T-cell (primary cell): ENCODE results near the gene SSUH2. TPM values are rescaled to one million over a fixed set of nuclear protein-coding genes. Genes with fewer than 3 reads are reported as not detected.

Source experiments
- ATAC-seq, 4 experiments: fragments of 200-7000 bp in 3 of 4; fragments of 150-1000 bp in 1 of 4; cut with Tn5 transposase; replicated peaks in 1 of 4; 1 replicate in 3 of 4; 2 replicates in 1 of 4; pipeline ENCODE4 v1.10.0; 2021; ENCODE audit warnings: moderate library complexity in 3 of 4, mild to moderate bottlenecking in 2 of 4, moderate number of reproducible peaks in 1 of 4
- CTCF ChIA-PET, 2 donors: fragments of 300-600 bp; sonication (Branson Sonifier 250); formaldehyde crosslinking; loops; one replicate each; lab custom pipeline; 2022; ENCODE audit warnings: antibody characterized with exemption in 2 of 2; lab: Charles Lee
- POLR2A ChIA-PET, 2 donors: fragments of 300-600 bp; sonication (Branson Sonifier 250); formaldehyde crosslinking; loops; one replicate each; lab custom pipeline; 2022; ENCODE audit warnings: antibody characterized with exemption in 2 of 2; lab: Charles Lee
- DNase-seq, 35 experiments: peaks; one replicate each; pipeline versions ENCODE4 v3.0.0 to v3.0.0-alpha.2; 2013 to 2023
- H3K27ac ChIP-seq: one replicate; pipeline ENCODE4 v1.5.1; 2013; ENCODE audit warnings: low read length
- H3K27me3 ChIP-seq, 2 experiments: replicated peaks in 1 of 2; 1 replicate in 1 of 2; 2 replicates in 1 of 2; pipeline versions ENCODE4 v1.6.1 to v1.7.0; 2013; ENCODE audit warnings: low read length in 1 of 2, mixed read lengths in 1 of 2; ENCODE audit not compliant: control insufficient read depth in 2 of 2, insufficient read depth in 2 of 2; ENCODE audit errors: extremely low read depth in 1 of 2
- H3K36me3 ChIP-seq, 2 donors: 1 replicate in 1 of 2; 2 replicates in 1 of 2; pipeline versions ENCODE4 v1.6.1 to v1.7.0; 2013; ENCODE audit warnings: low read length in 1 of 2; ENCODE audit not compliant: control insufficient read depth in 2 of 2, insufficient read depth in 1 of 2; ENCODE audit errors: extremely low read depth in 1 of 2
- H3K4me1 ChIP-seq, 2 experiments: 1 replicate in 1 of 2; 2 replicates in 1 of 2; pipeline versions ENCODE4 v1.6.1 to v1.7.0; 2013; ENCODE audit warnings: low read length in 2 of 2, mixed read lengths in 1 of 2; ENCODE audit not compliant: insufficient read depth in 2 of 2, control insufficient read depth in 1 of 2; ENCODE audit errors: extremely low read depth in 1 of 2
- H3K4me3 ChIP-seq, 2 donors: 1 replicate in 1 of 2; 2 replicates in 1 of 2; pipeline versions ENCODE4 v1.5.1 to v1.7.0; 2013; ENCODE audit warnings: mild to moderate bottlenecking in 2 of 2, low read length in 1 of 2, moderate library complexity in 1 of 2; ENCODE audit not compliant: control insufficient read depth in 1 of 2; ENCODE audit errors: extremely low read depth in 1 of 2
- H3K9me3 ChIP-seq: 2 replicates; pipeline ENCODE4 v1.7.0; 2013
- H3K27ac Mint-ChIP-seq, 2 donors: one replicate each; pipeline ENCODE4 v1.8.0; 2020 to 2021; ENCODE audit warnings: mild to moderate bottlenecking in 2 of 2, mixed read lengths in 2 of 2
- H3K27me3 Mint-ChIP-seq, 2 donors: one replicate each; pipeline ENCODE4 v1.8.0; 2021 to 2022; ENCODE audit warnings: mixed read lengths in 2 of 2
- H3K36me3 Mint-ChIP-seq: one replicate; pipeline ENCODE4 v1.8.0; 2021; ENCODE audit warnings: mixed read lengths
- H3K4me1 Mint-ChIP-seq, 3 donors: one replicate each; pipeline ENCODE4 v1.8.0; 2020 to 2022; ENCODE audit warnings: mixed read lengths in 3 of 3, mild to moderate bottlenecking in 1 of 3
- H3K4me3 Mint-ChIP-seq, 3 donors: one replicate each; pipeline ENCODE4 v1.8.0; 2020 to 2022; ENCODE audit warnings: mild to moderate bottlenecking in 3 of 3, mixed read lengths in 3 of 3, moderate library complexity in 3 of 3
- H3K9me3 Mint-ChIP-seq, 3 donors: one replicate each; pipeline ENCODE4 v1.8.0; 2020 to 2022; ENCODE audit warnings: mixed read lengths in 3 of 3
- WGBS: methylation state at CpG from one replicate; pipeline ENCODE4 v1.1.5; 2013; ENCODE audit warnings: missing lambda C conversion rate; ENCODE audit not compliant: insufficient coverage; 5-methylcytosine and 5-hydroxymethylcytosine counted together
- total RNA-seq, 35 experiments: library from RNA in 6 of 35; stranded (reverse) in 6 of 35; fragments of 120-200 nt in 1 of 35; gene quantifications; one replicate each; pipeline versions ENCODE4 v1.2.1 to v1.2.4 and lab custom pipeline; 2013 to 2026

Gene SSUH2
- total RNA-seq, 5 donors from 2014 or later (not counting 1 experiment from before 2014, with no cell fraction given) = 0.13 TPM; not detected in 4

GRCh38 chr3:8650583-8651416 is 6.2 kb upstream of the SSUH2 start:
- H3K4me1 ChIP-seq = no peaks in the 10 kb centered on the region
- H3K36me3 Mint-ChIP-seq = no peaks in the 10 kb centered on the region
- no peak overlapping the region for H3K27ac Mint-ChIP-seq
- H3K27me3 ChIP-seq = peaks cover 0 to 14% of the 10 kb centered on the region in 2 experiments
- no peak overlapping the region for H3K4me3 ChIP-seq
- H3K27ac ChIP-seq = no peak overlapping the region
- H3K4me1 Mint-ChIP-seq = no peaks in the 10 kb centered on the region
- H3K27me3 Mint-ChIP-seq = peaks cover 10 to 14% of the 10 kb centered on the region in 2 donors
- 58% methylated on average over 9 of the region's 13 CpGs for WGBS
- no peak for ATAC-seq
- POLR2A ChIA-PET = no interaction called here
- no peaks in the 10 kb centered on the region for H3K36me3 ChIP-seq
- H3K9me3 ChIP-seq = no peaks in the 10 kb centered on the region
- no peaks in the 10 kb centered on the region for H3K9me3 Mint-ChIP-seq
- CTCF ChIA-PET = no interaction called here
- no peak overlapping the region for H3K4me3 Mint-ChIP-seq
- no peak for DNase-seq

DNA sequence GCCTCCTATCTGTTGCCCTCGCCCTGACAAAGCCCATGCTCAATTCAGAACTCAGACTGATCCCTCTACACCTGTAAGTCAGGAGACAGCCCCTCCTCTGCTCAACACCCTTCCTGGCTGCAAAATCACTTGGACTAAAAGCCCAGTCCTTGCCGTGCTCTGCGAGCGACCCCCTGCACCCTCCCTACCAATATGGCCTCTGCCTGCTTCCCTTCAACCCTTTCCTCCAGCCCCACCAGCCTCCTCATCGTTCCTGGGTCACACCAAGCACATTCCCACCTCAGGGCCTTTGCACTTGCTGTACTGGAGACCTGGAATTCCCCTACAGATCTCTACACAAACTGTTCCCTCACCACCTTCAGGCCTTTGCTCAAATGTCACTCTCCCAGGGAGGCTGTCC is 5.2 kb upstream of the SSUH2 start:
- Mint-ChIP-seq H3K27ac (no peak overlapping the region), H3K27me3 (peaks cover 10 to 12% of the 10 kb centered on the region in 2 donors), H3K4me3 (no peak overlapping the region), H3K36me3 (no peaks in the 10 kb centered on the region), H3K4me1 (no peaks in the 10 kb centered on the region), H3K9me3 (no peaks in the 10 kb centered on the region)
- Histone ChIP-seq H3K4me1 (no peaks in the 10 kb centered on the region), H3K9me3 (no peaks in the 10 kb centered on the region), H3K27ac (no peak overlapping the region), H3K36me3 (no peaks in the 10 kb centered on the region), H3K27me3 (peaks cover 0 to 20% of the 10 kb centered on the region in 2 experiments), H3K4me3 (no peak overlapping the region)
- DNase-seq (no peak), ATAC-seq (no peak)
- ChIA-PET CTCF (no interaction called here), POLR2A (no interaction called here)
- 60% methylated on average over 5 of the region's 5 CpGs for WGBS

DNA sequence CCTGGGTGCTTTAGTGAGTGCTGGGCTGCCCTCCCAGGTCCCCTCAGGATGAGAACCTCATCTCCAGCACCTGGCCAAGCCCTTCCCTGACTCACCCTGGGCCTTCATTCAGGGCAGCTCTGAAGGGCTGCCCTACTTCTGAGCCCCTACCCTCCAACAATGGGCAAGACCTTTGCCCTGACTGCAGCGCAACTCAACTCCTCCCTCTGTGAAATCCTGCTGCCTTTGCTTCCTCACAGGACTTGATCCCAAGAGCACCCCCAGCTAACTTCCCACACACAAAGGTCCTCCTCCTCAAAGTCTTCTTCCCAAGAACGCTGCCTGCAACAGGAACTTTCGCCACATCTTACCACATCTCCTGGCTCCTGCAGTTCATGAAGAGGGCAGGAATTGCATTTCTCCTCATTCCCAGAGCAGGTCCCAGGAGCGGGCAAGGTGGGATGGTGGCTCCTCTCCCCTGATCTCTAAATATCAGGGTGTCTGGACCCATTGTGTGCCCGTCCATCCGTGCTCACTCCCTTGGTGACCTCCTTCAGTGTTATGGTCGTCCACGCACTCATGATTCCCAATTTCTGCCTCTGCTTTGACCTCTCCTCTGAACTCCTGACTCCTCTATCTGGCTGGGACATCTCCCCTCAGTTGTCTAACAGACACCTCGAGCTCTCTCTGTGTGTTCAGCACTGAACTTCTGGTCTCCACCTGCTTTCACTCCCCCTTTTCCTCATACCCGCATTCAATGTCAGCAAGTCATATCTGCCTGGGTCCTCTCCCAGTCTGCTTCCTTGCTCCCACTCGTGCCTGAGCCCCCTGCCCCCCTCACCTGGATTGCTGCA is 4.5 kb upstream of the SSUH2 start:
- no peaks in the 10 kb centered on the region for H3K4me1 Mint-ChIP-seq
- ChIA-PET POLR2A (no interaction called here), CTCF (no interaction called here)
- Histone ChIP-seq H3K9me3 (no peaks in the 10 kb centered on the region), H3K4me3 (no peak overlapping the region), H3K27me3 (peaks cover 0 to 22% of the 10 kb centered on the region in 2 experiments), H3K36me3 (no peaks in the 10 kb centered on the region), H3K27ac (no peak overlapping the region), H3K4me1 (no peaks in the 10 kb centered on the region)
- no peak overlapping the region for H3K27ac Mint-ChIP-seq
- no peaks in the 10 kb centered on the region for H3K9me3 Mint-ChIP-seq
- H3K36me3 Mint-ChIP-seq = no peaks in the 10 kb centered on the region
- peaks cover 8 to 12% of the 10 kb centered on the region in 2 donors for H3K27me3 Mint-ChIP-seq
- ATAC-seq (no peak), DNase-seq (no peak)
- no peak overlapping the region for H3K4me3 Mint-ChIP-seq
- WGBS = 76% methylated on average over 11 of the region's 11 CpGs

- ChIA-PET POLR2A (no interaction called here), CTCF (no interaction called here)
- no peak for DNase-seq
- no peak overlapping the region for H3K4me3 Mint-ChIP-seq
- H3K27me3 Mint-ChIP-seq = peaks cover 7 to 9% of the 10 kb centered on the region in 2 donors
- Histone ChIP-seq H3K36me3 (no peaks in the 10 kb centered on the region), H3K9me3 (no peaks in the 10 kb centered on the region), H3K4me3 (no peak overlapping the region), H3K4me1 (no peaks in the 10 kb centered on the region), H3K27me3 (peaks cover 0 to 22% of the 10 kb centered on the region in 2 experiments), H3K27ac (no peak overlapping the region)
- H3K9me3 Mint-ChIP-seq = no peaks in the 10 kb centered on the region
- no peaks in the 10 kb centered on the region for H3K36me3 Mint-ChIP-seq
- no peak for ATAC-seq
- 88% methylated on average over 8 of the region's 12 CpGs for WGBS
- H3K27ac Mint-ChIP-seq = no peak overlapping the region
- H3K4me1 Mint-ChIP-seq = no peaks in the 10 kb centered on the region
Observed at GRCh38 chr3:8647137-8647985, 2.8 kb upstream of the SSUH2 start.

- no peaks in the 10 kb centered on the region for H3K4me1 Mint-ChIP-seq
- no peak overlapping the region for H3K4me3 Mint-ChIP-seq
- ChIA-PET CTCF (no interaction called here), POLR2A (no interaction called here)
- 88% methylated on average over 4 of the region's 14 CpGs for WGBS
- no peak overlapping the region for H3K27ac Mint-ChIP-seq
- no peaks in the 10 kb centered on the region for H3K9me3 ChIP-seq
- peaks cover 0 to 13% of the 10 kb centered on the region in 2 donors for H3K27me3 Mint-ChIP-seq
- H3K27me3 ChIP-seq = peaks cover 0 to 18% of the 10 kb centered on the region in 2 experiments
- no peak for DNase-seq
- ATAC-seq = no peak
- no peak overlapping the region for H3K27ac ChIP-seq
- no peaks in the 10 kb centered on the region for H3K4me1 ChIP-seq
- no peaks in the 10 kb centered on the region for H3K36me3 Mint-ChIP-seq
- no peak overlapping the region for H3K4me3 ChIP-seq
- no peaks in the 10 kb centered on the region for H3K36me3 ChIP-seq
- no peaks in the 10 kb centered on the region for H3K9me3 Mint-ChIP-seq
Observed at GRCh38 chr3:8646313-8646938, 1.8 kb upstream of the SSUH2 start.

DNA sequence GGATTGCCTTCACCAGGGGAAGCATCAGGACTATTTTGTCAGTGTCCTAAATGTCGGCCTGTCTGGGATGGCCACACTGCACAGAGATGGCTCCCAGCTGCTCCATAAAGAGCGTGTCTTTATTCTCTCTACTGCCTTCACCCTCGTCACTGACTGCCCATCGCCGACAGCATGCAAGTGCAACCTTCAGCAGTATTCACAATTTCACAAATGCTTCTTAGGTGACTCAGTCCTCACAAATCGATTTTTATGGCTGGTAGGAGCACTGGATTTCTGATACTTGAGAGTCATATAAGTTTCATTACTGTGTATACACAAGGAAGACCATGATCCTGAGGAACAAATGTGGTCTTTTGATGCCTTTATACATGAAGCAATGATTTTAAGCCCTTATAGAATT is 1.1 kb upstream of the SSUH2 start:
- POLR2A ChIA-PET = no interaction called here
- H3K4me3 Mint-ChIP-seq = no peak overlapping the region
- H3K9me3 ChIP-seq = no peaks in the 10 kb centered on the region

More for the DNA sequence above, 1.1 kb upstream of the SSUH2 start:
- Histone ChIP-seq H3K27me3 (peaks cover 0 to 16% of the 10 kb centered on the region in 2 experiments), H3K27ac (no peak overlapping the region), H3K4me1 (no peaks in the 10 kb centered on the region), H3K36me3 (no peaks in the 10 kb centered on the region), H3K4me3 (no peak overlapping the region)
- ATAC-seq (no peak), DNase-seq (no peak)
- CTCF ChIA-PET = no interaction called here
- Mint-ChIP-seq H3K4me1 (no peaks in the 10 kb centered on the region), H3K27me3 (peaks cover 0 to 13% of the 10 kb centered on the region in 2 donors), H3K9me3 (no peaks in the 10 kb centered on the region), H3K36me3 (no peaks in the 10 kb centered on the region), H3K27ac (no peak overlapping the region)
- WGBS = 88% methylated on average over 5 of the region's 6 CpGs
